ENCODE measurements around the gene GNG2.
A peak's percentile ranks its signal among the peaks of the same experiment; 100 is the strongest.

The GNG2 gene

GRCh38 chr14:51860164-51860824 lies at the start of gene GNG2 (continued):
- TF ChIP-seq ZNF670 (tag by site-specific recombination; IDR thresholded peaks at IDR 0.05; ENCODE audit: low read depth) (no peak), ZNF354C (tag by site-specific recombination; IDR thresholded peaks at IDR 0.05; ENCODE audit: borderline replicate concordance, low read depth) (no peak), KLF8 (tag by site-specific recombination; IDR thresholded peaks at IDR 0.05) (no peak), SP2 (tag by site-specific recombination; IDR thresholded peaks at IDR 0.05) (0 out of 2 replicates have a peak, but pooled peaks have one; percentile 7), WT1 (tag by site-specific recombination; IDR thresholded peaks at IDR 0.05) (no peak), ZBTB48 (tag by site-specific recombination; IDR thresholded peaks at IDR 0.05) (peak; percentile 30; the same call in 1 of the 2 replicates), KLF17 (tag by site-specific recombination; IDR thresholded peaks at IDR 0.05) (no peak), ZBTB8A (tag by site-specific recombination; IDR thresholded peaks at IDR 0.05) (peak; percentile 56), ZNF548 (tag by site-specific recombination; IDR thresholded peaks at IDR 0.05) (no peak), GLI4 (tag by site-specific recombination; IDR thresholded peaks at IDR 0.05) (no peak), ZNF157 (tag by site-specific recombination; IDR thresholded peaks at IDR 0.05) (no peak), ZNF2 (tag by site-specific recombination; IDR thresholded peaks at IDR 0.05) (no peak), ZBTB11 (tag by site-specific recombination; conservative IDR thresholded peaks at IDR 0.05; ENCODE audit: low read depth) (0 out of 2 replicates have a peak, but pooled peaks have one; percentile 40), ZNF37A (tag by site-specific recombination; IDR thresholded peaks at IDR 0.05) (no peak), ZNF148 (tag by site-specific recombination; IDR thresholded peaks at IDR 0.05; ENCODE audit: borderline replicate concordance) (no peak), ZNF324 (tag by site-specific recombination; IDR thresholded peaks at IDR 0.05) (no peak), ZNF664 (tag by site-specific recombination; IDR thresholded peaks at IDR 0.05) (no peak), ZFHX2 (tag by site-specific recombination; conservative IDR thresholded peaks at IDR 0.05) (no peak), MEIS1 (CRISPR knock-in tag; IDR thresholded peaks at IDR 0.05; ENCODE audit: borderline replicate concordance) (no peak), ZNF837 (tag by site-specific recombination; IDR thresholded peaks at IDR 0.05) (no peak), KLF7 (tag by site-specific recombination; IDR thresholded peaks at IDR 0.05; ENCODE audit: borderline replicate concordance) (no peak), ZBTB7A (tag by site-specific recombination; IDR thresholded peaks at IDR 0.05; ENCODE audit: low read depth) (no peak), ZNF449 (tag by site-specific recombination; IDR thresholded peaks at IDR 0.05) (peak; percentile 95), ZIC2 (tag by site-specific recombination; IDR thresholded peaks at IDR 0.05) (no peak), ZNF610 (tag by site-specific recombination; IDR thresholded peaks at IDR 0.05; ENCODE audit: borderline replicate concordance) (no peak)
- TF ChIP-seq, protein P1, sequence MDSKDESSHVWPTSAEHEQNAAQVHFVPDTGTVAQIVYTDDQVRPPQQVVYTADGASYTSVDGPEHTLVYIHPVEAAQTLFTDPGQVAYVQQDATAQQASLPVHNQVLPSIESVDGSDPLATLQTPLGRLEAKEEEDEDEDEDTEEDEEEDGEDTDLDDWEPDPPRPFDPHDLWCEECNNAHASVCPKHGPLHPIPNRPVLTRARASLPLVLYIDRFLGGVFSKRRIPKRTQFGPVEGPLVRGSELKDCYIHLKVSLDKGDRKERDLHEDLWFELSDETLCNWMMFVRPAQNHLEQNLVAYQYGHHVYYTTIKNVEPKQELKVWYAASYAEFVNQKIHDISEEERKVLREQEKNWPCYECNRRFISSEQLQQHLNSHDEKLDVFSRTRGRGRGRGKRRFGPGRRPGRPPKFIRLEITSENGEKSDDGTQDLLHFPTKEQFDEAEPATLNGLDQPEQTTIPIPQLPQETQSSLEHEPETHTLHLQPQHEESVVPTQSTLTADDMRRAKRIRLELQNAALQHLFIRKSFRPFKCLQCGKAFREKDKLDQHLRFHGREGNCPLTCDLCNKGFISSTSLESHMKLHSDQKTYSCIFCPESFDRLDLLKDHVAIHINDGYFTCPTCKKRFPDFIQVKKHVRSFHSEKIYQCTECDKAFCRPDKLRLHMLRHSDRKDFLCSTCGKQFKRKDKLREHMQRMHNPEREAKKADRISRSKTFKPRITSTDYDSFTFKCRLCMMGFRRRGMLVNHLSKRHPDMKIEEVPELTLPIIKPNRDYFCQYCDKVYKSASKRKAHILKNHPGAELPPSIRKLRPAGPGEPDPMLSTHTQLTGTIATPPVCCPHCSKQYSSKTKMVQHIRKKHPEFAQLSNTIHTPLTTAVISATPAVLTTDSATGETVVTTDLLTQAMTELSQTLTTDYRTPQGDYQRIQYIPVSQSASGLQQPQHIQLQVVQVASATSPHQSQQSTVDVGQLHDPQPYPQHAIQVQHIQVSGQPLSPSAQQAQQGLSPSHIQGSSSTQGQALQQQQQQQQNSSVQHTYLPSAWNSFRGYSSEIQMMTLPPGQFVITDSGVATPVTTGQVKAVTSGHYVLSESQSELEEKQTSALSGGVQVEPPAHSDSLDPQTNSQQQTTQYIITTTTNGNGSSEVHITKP (tag by site-specific recombination; IDR thresholded peaks at IDR 0.05), result 0 out of 2 replicates have a peak, but pooled peaks have one; percentile 17
- TF ChIP-seq, protein P2, sequence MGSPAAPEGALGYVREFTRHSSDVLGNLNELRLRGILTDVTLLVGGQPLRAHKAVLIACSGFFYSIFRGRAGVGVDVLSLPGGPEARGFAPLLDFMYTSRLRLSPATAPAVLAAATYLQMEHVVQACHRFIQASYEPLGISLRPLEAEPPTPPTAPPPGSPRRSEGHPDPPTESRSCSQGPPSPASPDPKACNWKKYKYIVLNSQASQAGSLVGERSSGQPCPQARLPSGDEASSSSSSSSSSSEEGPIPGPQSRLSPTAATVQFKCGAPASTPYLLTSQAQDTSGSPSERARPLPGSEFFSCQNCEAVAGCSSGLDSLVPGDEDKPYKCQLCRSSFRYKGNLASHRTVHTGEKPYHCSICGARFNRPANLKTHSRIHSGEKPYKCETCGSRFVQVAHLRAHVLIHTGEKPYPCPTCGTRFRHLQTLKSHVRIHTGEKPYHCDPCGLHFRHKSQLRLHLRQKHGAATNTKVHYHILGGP (tag by site-specific recombination; IDR thresholded peaks at IDR 0.05), result no peak
